Measurements from ENCODE around the gene GRM2.

GRM2 gene

GRCh38 chr3:51696954-51697353 is 9.9 kb upstream of the GRM2 start:
- Histone ChIP-seq H3K4me3 (ENCODE audit: low read depth in 1 of 2, low read length in 2 of 2) (no peak overlapping the region), H3K9ac (ENCODE audit: low read depth, low read length) (no peak overlapping the region), H2AFZ (ENCODE audit: low read depth, low read length) (no peak overlapping the region), H4K20me1 (ENCODE audit: insufficient read depth, low read length) (peaks cover 49% of the 10 kb centered on the region), H3K27ac (ENCODE audit: low read length) (no peak overlapping the region), H3K9me3 (ENCODE audit: insufficient read depth, low read length, severe bottlenecking) (no peaks in the 10 kb centered on the region), H3K4me1 (ENCODE audit: insufficient read depth, low read length) (no peaks in the 10 kb centered on the region), H3K36me3 (ENCODE audit: insufficient read depth, low read length) (peaks cover 94% of the 10 kb centered on the region), H3K79me2 (ENCODE audit: insufficient read depth, low read length) (no peaks in the 10 kb centered on the region), H3K4me2 (ENCODE audit: insufficient read depth, low read length) (no peak overlapping the region), H3K27me3 (ENCODE audit: insufficient read depth, low read length, poor library complexity) (no peaks in the 10 kb centered on the region)
- ATAC-seq (ENCODE audit: insufficient read depth, low read depth) (no peak), DNase-seq (no peak)
- TF ChIP-seq CTCF (IDR thresholded peaks at IDR 0.05; ENCODE audit: borderline replicate concordance, extremely low read depth, low read length, poor library complexity, severe bottlenecking) (no peak), EZH2 (IDR thresholded peaks at IDR 0.05; ENCODE audit: borderline replicate concordance, low read depth, low read length, severe bottlenecking) (no peak)

- Histone ChIP-seq H3K36me3 (ENCODE audit: insufficient read depth, low read length) (peaks cover 94% of the 10 kb centered on the region), H4K20me1 (ENCODE audit: insufficient read depth, low read length) (peaks cover 40% of the 10 kb centered on the region)
- DNase-seq: no peak
Measured at GRCh38 chr3:51698209-51698608, 8.7 kb upstream of the GRM2 start.

GRCh38 chr3:51700403-51700802 is 6.5 kb upstream of the GRM2 start:
- ATAC-seq (ENCODE audit: insufficient read depth, low read depth) (no peak), DNase-seq (no peak)
- Histone ChIP-seq H3K27me3 (ENCODE audit: insufficient read depth, low read length, poor library complexity) (no peaks in the 10 kb centered on the region), H3K4me1 (ENCODE audit: insufficient read depth, low read length) (no peaks in the 10 kb centered on the region), H3K4me3 (ENCODE audit: low read depth in 1 of 2, low read length in 2 of 2) (no peak overlapping the region), H3K36me3 (ENCODE audit: insufficient read depth, low read length) (peaks cover 97% of the 10 kb centered on the region), H3K9ac (ENCODE audit: low read depth, low read length) (no peak overlapping the region), H3K4me2 (ENCODE audit: insufficient read depth, low read length) (no peak overlapping the region), H4K20me1 (ENCODE audit: insufficient read depth, low read length) (peaks cover 42% of the 10 kb centered on the region), H2AFZ (ENCODE audit: low read depth, low read length) (no peak overlapping the region), H3K9me3 (ENCODE audit: insufficient read depth, low read length, severe bottlenecking) (no peaks in the 10 kb centered on the region), H3K27ac (ENCODE audit: low read length) (no peak overlapping the region), H3K79me2 (ENCODE audit: insufficient read depth, low read length) (no peaks in the 10 kb centered on the region)
- TF ChIP-seq EZH2 (IDR thresholded peaks at IDR 0.05; ENCODE audit: borderline replicate concordance, low read depth, low read length, severe bottlenecking): no peak
- no peak for TF ChIP-seq CTCF (IDR thresholded peaks at IDR 0.05; ENCODE audit: borderline replicate concordance, extremely low read depth, low read length, poor library complexity, severe bottlenecking)

More at GRCh38 chr3:51698209-51698608, 8.7 kb upstream of the GRM2 start:
- H3K9me3 ChIP-seq (ENCODE audit: insufficient read depth, low read length, severe bottlenecking): no peaks in the 10 kb centered on the region
- H3K27ac ChIP-seq (ENCODE audit: low read length): no peak overlapping the region
- no peak overlapping the region for H3K4me2 ChIP-seq (ENCODE audit: insufficient read depth, low read length)
- H3K9ac ChIP-seq (ENCODE audit: low read depth, low read length): no peak overlapping the region
- H3K4me1 ChIP-seq (ENCODE audit: insufficient read depth, low read length): no peaks in the 10 kb centered on the region
- no peaks in the 10 kb centered on the region for H3K79me2 ChIP-seq (ENCODE audit: insufficient read depth, low read length)
- H3K4me3 ChIP-seq (ENCODE audit: low read depth in 1 of 2, low read length in 2 of 2): no peak overlapping the region
- no peaks in the 10 kb centered on the region for H3K27me3 ChIP-seq (ENCODE audit: insufficient read depth, low read length, poor library complexity)
- ATAC-seq (ENCODE audit: insufficient read depth, low read depth): no peak
- TF ChIP-seq EZH2 (IDR thresholded peaks at IDR 0.05; ENCODE audit: borderline replicate concordance, low read depth, low read length, severe bottlenecking) (no peak), CTCF (IDR thresholded peaks at IDR 0.05; ENCODE audit: borderline replicate concordance, extremely low read depth, low read length, poor library complexity, severe bottlenecking) (no peak)
- no peak overlapping the region for H2AFZ ChIP-seq (ENCODE audit: low read depth, low read length)

GRCh38 chr3:51702156-51702555 is 4.7 kb upstream of the GRM2 start:
- no peak for DNase-seq

More at GRCh38 chr3:51702156-51702555, 4.7 kb upstream of the GRM2 start:
- Histone ChIP-seq H3K36me3 (ENCODE audit: insufficient read depth, low read length) (peaks cover 82% of the 10 kb centered on the region), H3K27me3 (ENCODE audit: insufficient read depth, low read length, poor library complexity) (no peaks in the 10 kb centered on the region), H3K79me2 (ENCODE audit: insufficient read depth, low read length) (no peaks in the 10 kb centered on the region), H3K4me1 (ENCODE audit: insufficient read depth, low read length) (no peaks in the 10 kb centered on the region), H3K4me3 (ENCODE audit: low read depth in 1 of 2, low read length in 2 of 2) (no peak overlapping the region), H3K9me3 (ENCODE audit: insufficient read depth, low read length, severe bottlenecking) (no peaks in the 10 kb centered on the region), H3K9ac (ENCODE audit: low read depth, low read length) (no peak overlapping the region), H4K20me1 (ENCODE audit: insufficient read depth, low read length) (peaks cover 30% of the 10 kb centered on the region), H3K4me2 (ENCODE audit: insufficient read depth, low read length) (no peak overlapping the region), H2AFZ (ENCODE audit: low read depth, low read length) (no peak overlapping the region), H3K27ac (ENCODE audit: low read length) (no peak overlapping the region)
- ATAC-seq (ENCODE audit: insufficient read depth, low read depth): no peak
- TF ChIP-seq CTCF (IDR thresholded peaks at IDR 0.05; ENCODE audit: borderline replicate concordance, extremely low read depth, low read length, poor library complexity, severe bottlenecking) (no peak), EZH2 (IDR thresholded peaks at IDR 0.05; ENCODE audit: borderline replicate concordance, low read depth, low read length, severe bottlenecking) (no peak)

All from DND-41 (cell line).